HepG2 (cell line): ENCODE data around the gene SLCO3A1. TPM values are rescaled to one million over a fixed set of nuclear protein-coding genes. Genes with fewer than 3 reads are reported as not detected.
A peak's percentile ranks its signal among the peaks of the same experiment; 100 is the strongest.

Experiments used
- ATAC-seq: fragments of 200-7000 bp; cut with Tn5 transposase; 3 replicates; pipeline ENCODE4 v1.9.1; 2020; ENCODE audit warnings: mild to moderate bottlenecking, moderate library complexity
- BruUV-seq: library from RNA; stranded (reverse); fragments of 400-500 nt; replicated peaks from 2 replicates; lab custom pipeline; 2021; lab: Mats Ljungman, UMichigan
- CTCF ChIA-PET: fragments of 300-600 bp; formaldehyde crosslinking; extraction: SDS; loops from one replicate; lab custom pipeline; 2021; ENCODE audit warnings: low total read pairs, inconsistent platforms, low intra/inter-chr PET ratio; lab: Yijun Ruan, JAX
- POLR2A ChIA-PET: fragments of 350-600 bp; sonication (Branson Sonifier 250); formaldehyde crosslinking; loops from one replicate; lab custom pipeline; 2020; ENCODE audit warnings: antibody characterized with exemption, inconsistent platforms; lab: Yijun Ruan, JAX
- DNase-seq: peaks from one replicate; pipeline ENCODE4 v3.0.0-alpha.2; 2015; ENCODE audit warnings: low spot score
- FAIRE-seq: peaks from 3 replicates; lab custom pipeline; 2011; peaks lifted over from hg19 to GRCh38; lab: Jason Lieb, UNC
- H2AFZ ChIP-seq: one replicate; pipeline ENCODE4 v1.6.1; 2011; ENCODE audit warnings: low read length, inconsistent platforms
- H3K27ac ChIP-seq: fragments of 300-600 bp; 3 replicates; pipeline ENCODE4 v1.8.0; 2011; ENCODE audit warnings: mixed run types, mild to moderate bottlenecking, mixed read lengths, low read length, inconsistent platforms; ENCODE audit not compliant: insufficient read depth; ENCODE audit errors: extremely low read length
- H3K27me3 ChIP-seq, 2 experiments: fragments of 200-600 bp in 1 of 2; 2 replicates in 1 of 2; 3 replicates in 1 of 2; pipeline versions ENCODE4 v1.6.0 to v1.8.0; 2011; ENCODE audit warnings: low read length in 2 of 2, mild to moderate bottlenecking in 2 of 2, moderate library complexity in 2 of 2, inconsistent platforms in 1 of 2; ENCODE audit not compliant: insufficient read depth in 2 of 2, control insufficient read depth in 1 of 2
- H3K36me3 ChIP-seq, 2 experiments: fragments of 200-600 bp in 1 of 2; replicated peaks in 1 of 2; 2 replicates in 1 of 2; 3 replicates in 1 of 2; pipeline versions ENCODE4 v1.5.1 to v1.8.0; 2011; ENCODE audit warnings: low read length in 2 of 2, inconsistent platforms in 1 of 2; ENCODE audit not compliant: insufficient read depth in 2 of 2, control insufficient read depth in 1 of 2
- H3K4me1 ChIP-seq: 2 replicates; pipeline ENCODE4 v1.5.1; 2012; ENCODE audit warnings: low read length, inconsistent platforms; ENCODE audit not compliant: insufficient read depth
- H3K4me2 ChIP-seq: 2 replicates; pipeline ENCODE4 v1.6.0; 2011; ENCODE audit warnings: low read depth, low read length, inconsistent platforms
- H3K4me3 ChIP-seq, 3 experiments: fragments of 200-600 bp in 1 of 3; sonication (generic), shearing (Covaris generic) in 1 of 3; replicated peaks in 1 of 3; 2 replicates each; pipeline ENCODE4 v1.5.1; 2011 to 2016; ENCODE audit warnings: low read length in 3 of 3, inconsistent platforms in 2 of 3, low read depth in 2 of 3, mild to moderate bottlenecking in 2 of 3, control low read depth in 1 of 3, mixed read lengths in 1 of 3; ENCODE audit not compliant: insufficient read depth in 1 of 3
- H3K79me2 ChIP-seq: one replicate; pipeline ENCODE4 v1.6.1; 2011; ENCODE audit warnings: low read length, inconsistent platforms; ENCODE audit not compliant: insufficient read depth
- H3K9ac ChIP-seq: 2 replicates; pipeline ENCODE4 v1.6.0; 2011; ENCODE audit warnings: mild to moderate bottlenecking, low read depth, low read length, inconsistent platforms; ENCODE audit not compliant: insufficient read depth
- H3K9me3 ChIP-seq: 2 replicates; pipeline ENCODE4 v1.5.1; 2012; ENCODE audit warnings: mild to moderate bottlenecking, low read length
- H4K20me1 ChIP-seq: 2 replicates; pipeline ENCODE4 v1.6.0; 2011; ENCODE audit warnings: inconsistent platforms, mild to moderate bottlenecking, low read length, moderate library complexity; ENCODE audit not compliant: insufficient read depth
- CTCF ChIP-seq: sonication (generic); formaldehyde crosslinking; IDR thresholded peaks from 2 replicates; pipeline ENCODE4 v1.5.0; 2020; ENCODE audit warnings: mild to moderate bottlenecking, missing genetic modification reagents, moderate library complexity
- HNF4A ChIP-seq: sonication (generic); formaldehyde crosslinking; IDR thresholded peaks from 2 replicates; pipeline ENCODE4 v1.4.0; 2020; ENCODE audit warnings: missing genetic modification reagents
- RNF219 ChIP-seq: sonication (generic); formaldehyde crosslinking; IDR thresholded peaks from 2 replicates; pipeline ENCODE4 v1.5.0; 2020; ENCODE audit warnings: mild to moderate bottlenecking, missing genetic modification reagents
- SMC3 ChIP-seq: IDR thresholded peaks from 2 replicates; pipeline ENCODE4 v1.6.1; 2011; ENCODE audit warnings: low read length, improper control_type of control experiment
- STAG1 ChIP-seq: sonication (generic); formaldehyde crosslinking; IDR thresholded peaks from 2 replicates; pipeline ENCODE4 v1.4.0; 2020; ENCODE audit warnings: missing genetic modification reagents
- TFE3 ChIP-seq: IDR thresholded peaks from 2 replicates; pipeline ENCODE4 v1.6.1; 2016
- ZBTB3 ChIP-seq: sonication (generic); formaldehyde crosslinking; IDR thresholded peaks from 2 replicates; pipeline ENCODE4 v1.4.0; 2020; ENCODE audit warnings: low read depth, mild to moderate bottlenecking, moderate library complexity, missing genetic modification reagents, borderline replicate concordance
- ZNF333 ChIP-seq: sonication (generic); formaldehyde crosslinking; IDR thresholded peaks from 2 replicates; pipeline ENCODE4 v1.4.0; 2020; ENCODE audit warnings: mild to moderate bottlenecking, missing genetic modification reagents, borderline replicate concordance
- WGBS: methylation state at CpG from one replicate; pipeline ENCODE4 v1.1.6; 2017; ENCODE audit warnings: low lambda C conversion rate; 5-methylcytosine and 5-hydroxymethylcytosine counted together
- in situ Hi-C: cut with HindIII; loops from 2 replicates; pipeline ENCODE4 v1.10.0; 2017; ENCODE audit warnings: low pct_unique_long_range_greater_than_20kb; ENCODE audit not compliant: extremely low pct_ligation_motif_present
- intact Hi-C: fragments of 100-400 bp; cut with micrococcal nuclease; formaldehyde crosslinking; loops from one replicate; pipeline ENCODE4 v1.10.0; 2022; ENCODE audit not compliant: unreplicated experiment
- polyA plus RNA-seq, 8 experiments: library from polyadenylated mRNA; depleted of rRNA in 3 of 8; stranded (reverse) in 7 of 8; unstranded in 1 of 8; fragments of >200 nt; fragmentation: Illumina TruSeq in 4 of 8; extraction: Trizol in 4 of 8; gene quantifications; 2 replicates each; pipeline versions ENCODE4 v1.2.1 to v1.2.3, GENCODE V29; 2011 to 2016; ENCODE audit warnings: low read depth in 4 of 8, missing spikeins in 1 of 8, mixed read lengths in 1 of 8; ENCODE audit not compliant: insufficient read depth in 1 of 8
- total RNA-seq, 5 experiments: library from RNA; depleted of rRNA; stranded (reverse); fragments of >200 nt; fragmentation: Illumina TruSeq; extraction: Trizol; gene quantifications; 2 replicates each; pipeline ENCODE4 v1.2.3, GENCODE V29; 2016; ENCODE audit warnings: low read depth in 1 of 5

The SLCO3A1 gene
- total and polyA plus RNA-seq, 2 of the 13 experiments (the other 11 are each of a cell fraction or from before 2014, with no cell fraction given): 0.02 TPM; not detected in 1

GRCh38 chr15:92098869-92099268 lies 245.4 kb downstream of the SLCO3A1 start:
- Histone ChIP-seq H3K9me3 (no peaks in the 10 kb centered on the region), H3K9ac (no peak overlapping the region), H3K79me2 (no peaks in the 10 kb centered on the region), H3K4me2 (no peak overlapping the region), H3K27me3 (peaks cover 3 to 18% of the 10 kb centered on the region in 2 experiments; a peak in 3 of 5 replicates), H3K36me3 (no peaks in the 10 kb centered on the region), H3K27ac (no peak overlapping the region), H2AFZ (no peak overlapping the region), H4K20me1 (no peaks in the 10 kb centered on the region), H3K4me3 (no peak overlapping the region), H3K4me1 (no peaks in the 10 kb centered on the region)
- CTCF ChIA-PET: interaction anchor here (2.4 to 3.5 kb wide), 3 partner anchors 106 to 285 kb away, joined by 18 to 30 read pairs (median 25); no protein-coding TSS in a partner anchor
- WGBS: 0% methylated on average over 1 of the region's 5 CpGs
- DNase-seq (no peak), FAIRE-seq (no peak), ATAC-seq (peak; percentile 75)
- intact Hi-C loops (loop anchor here (10.0 kb wide), 1 partner anchor 616 kb away; no protein-coding TSS in a partner anchor), in situ Hi-C loops (loop anchor here (5.0 to 25.0 kb wide), 2 partner anchors 128 to 588 kb away; no protein-coding TSS in a partner anchor)
- POLR2A ChIA-PET: no interaction called here
- no peak for TF ChIP-seq HNF4A
- TF ChIP-seq CTCF (CRISPR knock-in tag): peak; percentile 62
- peak; percentile 65 for TF ChIP-seq STAG1 (CRISPR knock-in tag)
- TF ChIP-seq ZBTB3 (CRISPR knock-in tag): no peak
- peak; percentile 45; the same call in 1 of the 2 replicates for TF ChIP-seq SMC3
- BruUV-seq: no TSS peak

GRCh38 chr15:92100301-92100700 lies 246.8 kb downstream of the SLCO3A1 start:
- ATAC-seq: no peak
- BruUV-seq: no TSS peak
- H3K4me2 ChIP-seq: no peak overlapping the region
- no peaks in the 10 kb centered on the region for H3K9me3 ChIP-seq
- no peak for DNase-seq
- no peak for FAIRE-seq
- H4K20me1 ChIP-seq: no peaks in the 10 kb centered on the region
- ChIA-PET CTCF (no interaction called here), POLR2A (no interaction called here)
- H3K27me3 ChIP-seq: peaks cover 3 to 22% of the 10 kb centered on the region in 2 experiments; a peak in 3 of 5 replicates
- WGBS: 0% methylated on average over 1 of the region's 2 CpGs
- no peak overlapping the region for H3K4me3 ChIP-seq
- TF ChIP-seq RNF219 (no peak), ZNF333 (no peak), TFE3 (no peak)
- H2AFZ ChIP-seq: no peak overlapping the region
- H3K4me1 ChIP-seq: no peaks in the 10 kb centered on the region
- intact Hi-C loops (no loop called here), in situ Hi-C loops (no loop called here)
- no peaks in the 10 kb centered on the region for H3K79me2 ChIP-seq
- no peak overlapping the region for H3K27ac ChIP-seq
- no peaks in the 10 kb centered on the region for H3K36me3 ChIP-seq
- no peak overlapping the region for H3K9ac ChIP-seq
